ENCODE data around the gene RNASEH2C.
"Not testable (repeated sequence)": the region's sequence is repeated elsewhere in the genome, so short reads cannot be mapped to it uniquely, and the experiment has no call there.

RNASEH2C gene

DNA sequence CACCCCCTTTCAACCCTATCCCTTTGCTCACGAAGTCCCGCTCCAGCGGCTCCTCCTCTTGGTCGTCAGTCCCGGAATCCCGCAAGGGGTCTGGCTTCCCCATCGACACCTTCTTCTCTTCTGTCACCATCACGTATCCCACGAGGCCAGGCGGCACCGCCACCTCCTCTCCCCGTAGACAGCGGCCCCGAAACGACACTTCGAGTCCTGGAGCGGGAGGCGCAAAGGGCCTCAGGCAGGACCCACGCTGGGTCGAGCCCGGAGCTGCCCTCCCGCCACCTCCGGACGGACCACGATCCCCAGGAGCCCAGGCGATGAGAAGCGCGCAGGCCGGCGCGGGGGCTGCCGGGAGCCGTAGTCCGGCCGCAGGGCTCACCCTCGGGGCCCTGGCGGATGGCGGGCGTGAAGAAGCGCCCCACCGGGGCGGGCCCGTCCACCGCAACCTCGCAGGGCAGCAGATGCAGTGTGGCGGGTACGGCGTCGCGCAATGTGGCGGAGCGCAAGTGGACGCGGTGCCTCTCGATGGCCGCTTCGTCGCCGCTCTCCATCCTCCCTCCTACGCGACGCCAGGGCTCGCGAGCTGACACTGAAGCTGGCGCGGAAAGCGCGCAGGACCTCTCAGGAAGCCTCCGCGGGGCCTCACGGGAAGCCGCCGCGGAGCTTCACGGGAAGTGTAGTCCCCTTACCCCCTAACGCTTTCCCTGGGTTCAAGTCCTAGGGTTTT lies at the start of gene RNASEH2C:
TSS of gene RNASEH2C (minus strand) at position 588 of the 724 bp plus-strand sequence. CDS start at position 548, 40 bp downstream.
- DNase-seq (ENCODE audit: low spot score): peak; percentile 88

DNA sequence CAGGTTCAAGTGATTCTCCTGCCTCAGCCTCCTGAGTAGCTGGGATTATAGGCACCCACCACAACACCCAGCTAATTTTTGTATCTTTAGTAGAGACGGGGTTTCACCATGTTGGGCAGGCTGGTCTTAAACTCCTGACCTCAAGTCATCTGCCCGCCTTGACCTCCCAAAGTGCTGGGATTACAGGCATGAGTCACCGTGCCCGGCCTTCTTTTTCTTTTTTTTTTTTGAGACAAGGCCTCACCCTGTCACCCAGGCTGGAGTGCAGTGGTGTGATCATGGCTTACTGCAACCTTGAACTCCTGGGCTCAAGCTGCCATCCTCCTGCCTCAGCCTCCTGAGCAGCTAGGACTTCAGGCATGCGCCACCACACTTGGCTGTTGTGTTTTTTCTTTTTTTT lies 47.2 kb upstream of the RNASEH2C start:
- not testable (repeated sequence) for DNase-seq (ENCODE audit: low spot score)

DNA sequence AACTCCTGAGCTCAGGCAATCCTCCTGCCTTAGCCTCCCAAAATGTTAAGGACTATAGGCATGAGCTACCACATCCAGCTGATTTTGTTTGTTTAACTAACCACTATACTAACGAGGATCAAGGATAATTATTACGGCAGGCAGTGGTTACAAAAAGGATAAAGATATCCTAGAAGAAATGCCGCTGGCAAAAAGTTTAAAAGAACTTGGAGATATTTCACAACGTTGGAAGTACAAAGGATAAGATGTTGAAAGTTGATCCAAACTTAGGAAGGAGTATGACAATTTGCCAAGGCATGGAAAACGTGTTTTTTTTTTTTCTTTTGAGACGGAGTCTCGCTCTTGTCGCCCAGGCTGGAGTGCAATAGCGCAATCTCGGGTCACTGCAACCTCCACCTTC lies 46.8 kb upstream of the RNASEH2C start:
- no peak for DNase-seq (ENCODE audit: low spot score)

DNA sequence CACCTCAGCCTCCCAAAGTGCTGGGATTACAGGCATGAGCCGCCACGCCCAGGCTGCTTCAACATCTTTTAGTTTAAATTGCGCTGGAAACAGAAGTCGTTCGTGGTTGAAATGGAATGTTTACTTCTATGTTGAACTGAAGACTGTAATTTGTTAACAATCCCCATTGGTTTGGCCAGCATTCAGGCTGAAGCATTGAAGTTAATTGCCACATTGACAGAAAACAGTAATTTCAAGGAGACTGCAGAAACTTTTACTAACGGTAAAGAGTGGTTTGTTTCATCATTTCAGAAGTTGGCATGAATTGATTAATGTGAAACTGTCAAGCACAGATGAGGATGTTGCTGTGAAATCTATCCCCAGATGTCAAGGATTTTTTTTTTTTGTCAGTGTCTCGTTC lies 45.9 kb upstream of the RNASEH2C start:
- no peak for DNase-seq (ENCODE audit: low spot score)

DNA sequence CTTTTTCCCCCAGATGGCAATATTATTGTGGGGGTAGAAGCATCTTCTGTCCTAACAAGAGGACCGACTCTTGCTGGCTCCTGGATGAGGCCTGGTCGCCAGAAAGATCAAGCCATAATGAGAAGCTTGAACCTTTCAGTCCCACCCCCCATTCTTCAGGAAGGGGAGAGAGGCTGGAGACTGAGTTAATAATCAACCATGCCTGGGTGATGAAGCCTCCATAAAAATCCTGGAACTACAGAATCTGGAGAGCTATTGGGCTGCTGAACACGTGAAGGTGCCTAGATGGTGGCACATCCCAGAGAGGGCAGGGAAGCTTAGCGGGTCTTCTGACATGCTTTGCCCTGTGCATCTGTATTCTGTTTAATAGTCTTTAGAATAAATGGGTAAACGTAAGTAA lies 43.8 kb upstream of the RNASEH2C start:
- DNase-seq (ENCODE audit: low spot score): no peak

DNA sequence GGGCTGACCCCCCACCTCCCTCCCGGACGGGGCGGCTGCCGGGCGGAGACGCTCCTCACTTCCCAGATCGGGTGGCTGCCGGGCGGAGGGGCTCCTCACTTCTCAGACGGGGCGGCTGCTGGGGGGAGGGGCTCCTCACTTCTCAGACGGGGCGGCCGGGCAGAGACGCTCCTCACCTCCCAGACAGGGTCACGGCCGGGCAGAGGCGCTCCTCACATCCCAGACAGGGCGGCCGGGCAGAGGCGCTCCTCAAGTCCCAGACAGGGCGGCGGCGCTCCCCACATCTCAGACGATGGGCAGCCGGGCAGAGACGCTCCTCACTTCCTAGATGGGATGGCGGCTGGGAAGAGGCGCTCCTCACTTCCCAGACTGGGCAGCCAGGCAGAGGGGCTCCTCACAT lies 42.2 kb upstream of the RNASEH2C start:
- not testable (repeated sequence) for DNase-seq (ENCODE audit: low spot score)

DNA sequence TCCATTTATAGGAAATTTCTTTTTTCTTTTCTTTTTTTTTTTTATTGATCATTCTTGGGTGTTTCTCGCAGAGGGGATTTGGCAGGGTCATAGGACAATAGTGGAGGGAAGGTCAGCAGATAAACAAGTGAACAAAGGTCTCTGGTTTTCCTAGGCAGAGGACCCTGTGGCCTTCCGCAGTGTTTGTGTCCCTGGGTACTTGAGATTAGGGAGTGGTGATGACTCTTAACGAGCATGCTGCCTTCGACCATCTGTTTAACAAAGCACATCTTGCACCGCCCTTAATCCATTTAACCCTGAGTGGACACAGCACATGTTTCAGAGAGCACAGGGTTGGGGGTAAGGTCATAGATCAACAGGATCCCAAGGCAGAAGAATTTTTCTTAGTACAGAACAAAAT lies 41.6 kb upstream of the RNASEH2C start:
- DNase-seq (ENCODE audit: low spot score): not testable (repeated sequence)

DNA sequence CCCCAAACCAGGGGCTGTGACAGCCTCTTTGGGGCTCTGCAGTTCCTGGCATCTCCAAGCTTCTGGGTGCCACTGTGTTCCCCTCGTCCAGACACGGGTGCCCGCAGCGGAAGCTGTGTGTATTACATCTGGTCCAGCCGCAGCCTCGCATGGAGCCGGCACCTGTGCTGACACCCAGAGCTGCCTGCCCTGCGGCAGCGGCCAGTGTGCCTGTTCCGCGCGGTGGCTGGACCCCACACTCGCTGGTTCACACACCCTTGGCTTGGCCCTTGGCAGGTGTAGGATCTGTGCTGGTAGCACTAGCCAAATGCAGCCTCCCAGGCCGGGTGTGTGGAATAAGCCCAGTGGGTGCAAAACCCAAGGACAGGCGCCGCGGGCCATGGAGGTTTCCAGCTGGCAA lies 24.5 kb upstream of the RNASEH2C start:
- DNase-seq (ENCODE audit: low spot score): no peak

DNA sequence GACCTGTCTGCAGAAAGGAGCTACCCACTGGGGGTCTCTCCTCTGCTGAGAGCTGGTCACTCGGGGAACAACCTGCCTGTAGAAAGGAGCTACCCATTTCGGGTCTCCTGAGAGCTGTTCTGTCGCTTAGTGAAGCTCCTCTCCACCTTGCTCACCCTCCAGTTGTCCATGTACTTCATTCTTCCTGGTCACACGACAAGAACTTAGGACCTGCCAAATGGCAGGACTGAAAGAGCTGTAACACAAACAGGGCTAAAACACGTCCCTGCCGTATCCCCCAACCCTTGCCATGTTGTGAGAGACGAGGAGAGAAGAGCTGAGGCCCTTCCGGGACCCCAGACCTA lies 24.1 kb upstream of the RNASEH2C start:
- DNase-seq (ENCODE audit: low spot score): no peak

DNA sequence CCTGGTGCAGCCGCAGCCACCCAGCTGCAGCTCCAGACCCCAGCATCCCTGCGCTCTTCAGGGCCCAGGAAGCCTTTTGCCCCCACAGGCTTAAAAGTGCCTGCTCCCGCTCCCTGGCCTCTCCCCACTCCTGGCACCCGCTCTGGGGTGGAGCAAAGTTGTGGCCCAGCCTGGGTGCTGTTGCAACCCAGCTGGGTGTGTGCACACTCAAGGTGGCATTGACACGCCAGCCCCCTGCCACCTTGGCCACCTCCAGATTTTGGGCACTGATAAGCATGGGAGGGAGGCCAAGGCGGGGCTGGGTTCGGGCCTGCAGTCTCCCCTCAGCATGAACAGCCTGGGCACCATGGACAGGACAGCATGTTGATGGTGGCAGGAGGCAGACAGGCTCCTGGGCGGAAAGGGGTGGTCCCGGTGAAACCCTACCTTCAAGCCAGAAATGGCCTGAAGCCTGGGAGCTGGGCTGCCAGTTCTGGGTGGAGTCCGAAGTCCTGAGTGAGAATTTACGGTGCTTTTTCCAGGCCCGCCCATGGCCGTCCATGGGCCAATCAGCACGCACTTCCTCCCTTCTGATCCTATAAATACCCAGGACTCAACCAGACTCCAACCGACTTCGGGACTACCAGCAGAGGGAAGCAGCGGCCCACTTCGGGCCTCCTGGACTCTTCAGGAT lies 23.6 kb upstream of the RNASEH2C start:
- peak; percentile 58 for DNase-seq (ENCODE audit: low spot score)

DNA sequence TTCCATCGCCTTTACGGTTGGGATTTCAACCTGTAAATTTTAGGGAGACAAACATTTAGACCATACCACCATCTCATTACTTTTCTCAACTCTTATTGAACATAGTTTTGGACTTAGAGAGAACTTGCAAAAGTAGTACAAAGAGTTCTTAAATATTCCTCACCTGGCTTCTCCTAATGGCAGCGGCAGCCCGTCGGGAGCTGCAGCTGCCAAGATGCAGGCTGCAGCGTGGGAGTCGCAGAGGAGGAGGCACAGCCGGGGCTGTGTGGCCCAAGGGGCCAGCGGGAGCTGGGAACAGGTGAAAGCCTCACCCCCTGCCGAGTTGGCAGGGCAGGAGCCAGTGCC lies 23.1 kb upstream of the RNASEH2C start:
- DNase-seq (ENCODE audit: low spot score): no peak

DNA sequence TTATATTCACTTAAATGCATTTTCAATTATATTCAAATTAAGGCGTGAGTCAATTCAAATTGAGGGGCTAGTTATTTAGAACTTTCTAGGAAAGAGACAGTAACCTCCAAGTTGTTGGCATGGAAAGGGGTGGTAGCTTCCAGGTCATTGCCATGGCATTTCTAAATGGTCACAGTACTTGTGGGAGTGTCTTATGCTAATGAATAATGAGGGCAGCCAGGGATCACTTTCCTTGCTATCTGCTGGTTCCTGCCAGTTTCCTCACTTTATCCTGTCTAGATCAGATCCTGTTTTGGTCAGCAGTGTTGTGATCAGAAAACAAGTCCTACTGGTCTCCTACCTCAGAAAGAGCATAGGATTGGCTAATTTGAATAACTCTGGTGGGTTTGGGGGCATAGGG lies 21.8 kb upstream of the RNASEH2C start:
- no peak for DNase-seq (ENCODE audit: low spot score)

DNA sequence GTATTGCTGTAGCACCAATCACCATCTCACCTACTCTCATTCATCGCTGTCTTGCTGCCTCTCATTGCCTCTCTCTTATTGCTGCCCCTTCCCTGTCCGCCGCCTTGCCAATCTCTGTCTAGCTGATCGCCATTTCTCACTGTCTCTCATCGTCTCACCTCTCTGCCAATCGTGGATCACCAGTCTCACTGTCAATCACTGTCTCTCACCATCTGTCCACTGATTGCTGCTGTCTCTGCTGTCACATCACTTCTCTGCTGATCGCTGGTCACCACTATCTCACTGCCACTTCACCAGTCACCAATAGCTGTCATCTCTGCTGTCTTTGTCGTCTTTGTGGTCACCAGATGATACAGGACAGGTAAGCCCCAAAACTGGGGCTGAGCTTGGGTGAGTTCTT lies 20.6 kb upstream of the RNASEH2C start:
- DNase-seq (ENCODE audit: low spot score): no peak

DNA sequence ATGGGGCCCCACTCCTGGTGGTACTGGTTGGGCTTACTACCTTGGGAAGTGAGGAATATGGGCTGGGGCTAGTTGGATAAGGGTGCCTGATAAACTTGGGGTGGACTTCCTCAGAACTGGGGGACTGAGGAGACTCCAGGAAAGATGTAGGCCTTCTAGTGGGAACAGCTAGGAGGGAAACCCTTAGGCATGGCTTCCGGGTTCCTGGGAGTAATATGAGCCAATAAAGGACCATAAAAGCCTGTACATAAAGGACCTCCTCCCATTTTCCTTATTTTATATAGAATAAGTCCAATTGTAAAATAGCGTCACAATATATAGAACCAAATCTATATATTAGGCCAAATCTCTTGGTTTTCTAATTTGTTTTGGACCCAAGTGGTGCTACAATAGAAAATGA lies 18.4 kb upstream of the RNASEH2C start:
- DNase-seq (ENCODE audit: low spot score): no peak

DNA sequence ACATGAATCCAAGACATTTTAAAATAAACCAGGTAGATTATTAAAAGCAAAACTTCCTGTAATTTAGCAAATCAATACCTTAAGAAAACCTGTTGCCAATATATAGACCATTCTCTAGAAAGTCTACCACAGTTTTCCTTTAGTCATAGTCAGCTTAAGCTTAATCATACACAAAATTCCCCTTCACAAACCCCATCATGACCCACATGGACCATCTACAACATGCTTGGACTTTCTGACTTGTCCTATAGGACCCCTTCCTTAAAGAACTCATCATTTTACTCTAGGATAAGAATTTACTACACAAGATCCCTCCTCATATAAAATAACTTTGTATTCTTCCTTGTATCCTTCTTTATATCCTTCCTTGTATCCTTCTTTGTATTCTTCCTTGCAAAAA lies 16.2 kb upstream of the RNASEH2C start:
- no peak for DNase-seq (ENCODE audit: low spot score)

DNA sequence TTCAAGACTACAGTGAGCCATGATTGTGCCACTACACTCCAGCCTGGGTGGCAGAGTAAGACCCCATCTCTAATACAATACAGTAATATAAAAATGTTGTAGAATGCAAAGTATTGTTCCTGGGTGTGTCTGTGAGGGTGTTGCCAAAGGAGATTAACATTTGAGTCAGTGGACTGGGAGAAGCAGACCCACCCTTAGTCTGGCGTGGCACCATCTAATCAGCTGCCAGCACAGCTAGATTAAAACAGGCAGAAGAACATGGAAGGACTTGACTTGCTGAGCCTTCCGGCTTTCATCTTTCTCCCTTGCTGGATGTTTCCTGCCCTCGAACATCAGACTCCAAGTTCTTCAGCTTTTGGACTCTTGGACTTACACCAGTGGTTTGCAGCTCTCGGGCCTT lies 14.5 kb upstream of the RNASEH2C start:
- DNase-seq (ENCODE audit: low spot score): not testable (repeated sequence)

DNA sequence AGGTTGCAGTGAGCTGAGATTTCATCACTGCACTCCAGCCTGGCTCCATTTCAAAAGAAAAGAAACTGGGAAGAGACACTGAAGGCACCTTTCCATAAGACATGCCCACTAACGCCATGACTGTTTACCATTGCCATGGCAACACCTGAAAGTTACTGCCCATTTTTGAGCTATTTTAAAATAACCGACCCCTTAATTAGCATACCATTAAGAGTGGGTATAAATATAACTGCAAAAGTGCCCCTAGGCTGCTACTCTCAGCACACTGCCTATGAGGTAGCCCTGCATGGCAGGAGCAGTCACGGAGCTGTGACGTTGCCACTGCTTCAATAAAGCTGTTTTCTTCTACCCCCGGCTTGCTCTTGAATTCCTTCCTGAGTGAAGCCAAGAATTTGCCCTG lies 9.9 kb upstream of the RNASEH2C start:
- DNase-seq (ENCODE audit: low spot score): no peak

DNA sequence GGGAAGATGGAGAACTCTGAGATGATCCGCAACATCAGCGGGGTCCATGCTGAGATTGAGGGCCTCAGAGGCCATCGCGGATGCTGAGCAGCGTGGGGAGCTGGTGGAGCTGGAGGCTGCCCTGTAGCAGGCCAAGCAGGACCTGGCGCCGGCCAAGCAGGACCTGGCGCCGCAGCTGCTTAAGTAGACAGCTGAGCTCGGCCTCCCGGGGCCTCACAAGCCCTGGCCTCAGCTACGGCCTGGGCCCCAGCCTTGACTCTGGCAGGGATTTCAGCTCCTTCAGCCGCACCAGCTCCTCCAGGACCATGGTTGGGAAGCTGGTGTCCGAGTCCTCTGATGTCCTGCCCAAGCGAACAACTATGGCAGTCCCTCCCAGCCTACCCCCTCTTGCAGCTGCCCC lies 7.3 kb upstream of the RNASEH2C start:
- DNase-seq (ENCODE audit: low spot score): no peak

DNA sequence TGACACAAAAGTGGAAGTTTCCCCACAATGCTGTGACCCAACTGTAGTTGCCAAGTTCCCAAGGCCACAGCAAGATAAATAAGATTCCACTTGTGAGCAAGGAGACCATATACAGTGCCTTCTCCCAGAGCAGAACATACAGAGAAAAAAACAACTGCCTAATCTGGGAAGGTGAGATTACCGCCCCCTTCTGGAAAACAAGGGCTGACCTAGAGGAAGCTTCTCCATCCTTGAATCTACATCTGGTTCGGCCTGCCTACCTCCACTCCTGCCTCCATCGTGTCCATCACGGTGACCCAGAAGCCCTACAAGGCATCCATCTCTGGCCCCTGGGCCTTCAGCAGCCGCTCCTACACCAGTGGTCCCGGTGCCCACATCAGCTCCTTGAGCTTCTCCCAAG lies 6.1 kb upstream of the RNASEH2C start:
- DNase-seq (ENCODE audit: low spot score): no peak

DNA sequence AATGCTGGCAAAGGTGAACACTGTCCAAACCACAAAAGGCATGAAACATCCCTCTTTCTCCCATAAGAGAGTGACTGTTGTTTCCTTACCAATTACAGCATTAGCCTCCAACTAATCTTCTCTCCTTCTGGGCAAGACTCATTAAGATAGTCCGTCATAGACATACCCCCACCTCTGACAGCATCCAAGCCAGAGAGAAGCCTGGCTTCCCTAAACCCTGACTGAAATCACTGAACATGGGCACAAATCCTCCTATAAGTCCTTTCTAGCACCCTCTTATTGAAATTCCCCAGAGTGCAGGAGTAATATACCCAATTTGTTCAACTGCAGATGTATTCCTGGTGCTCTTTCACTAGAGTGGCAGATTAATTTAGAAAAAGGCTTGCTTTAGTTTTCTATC lies 1.7 kb upstream of the RNASEH2C start:
- peak; percentile 69 for DNase-seq (ENCODE audit: low spot score)

DNA sequence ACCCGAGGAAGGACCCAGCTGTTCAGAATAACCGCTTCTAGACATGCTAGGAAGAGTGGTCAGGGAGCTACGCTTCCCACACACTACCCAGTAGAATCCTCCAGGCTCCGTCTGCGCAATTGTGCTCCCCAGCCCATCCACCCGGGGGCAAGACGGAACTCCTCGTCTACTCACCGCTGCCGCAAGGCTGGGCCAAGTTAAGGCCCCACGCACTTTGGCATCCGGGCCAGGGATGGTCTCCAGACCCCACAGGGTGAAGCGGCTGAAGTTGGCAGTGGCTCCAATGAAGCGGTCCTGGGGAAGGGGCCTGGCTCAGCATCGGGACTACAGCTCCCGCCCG lies 757 bp downstream of the RNASEH2C start:
- DNase-seq (ENCODE audit: low spot score): no peak

DNA sequence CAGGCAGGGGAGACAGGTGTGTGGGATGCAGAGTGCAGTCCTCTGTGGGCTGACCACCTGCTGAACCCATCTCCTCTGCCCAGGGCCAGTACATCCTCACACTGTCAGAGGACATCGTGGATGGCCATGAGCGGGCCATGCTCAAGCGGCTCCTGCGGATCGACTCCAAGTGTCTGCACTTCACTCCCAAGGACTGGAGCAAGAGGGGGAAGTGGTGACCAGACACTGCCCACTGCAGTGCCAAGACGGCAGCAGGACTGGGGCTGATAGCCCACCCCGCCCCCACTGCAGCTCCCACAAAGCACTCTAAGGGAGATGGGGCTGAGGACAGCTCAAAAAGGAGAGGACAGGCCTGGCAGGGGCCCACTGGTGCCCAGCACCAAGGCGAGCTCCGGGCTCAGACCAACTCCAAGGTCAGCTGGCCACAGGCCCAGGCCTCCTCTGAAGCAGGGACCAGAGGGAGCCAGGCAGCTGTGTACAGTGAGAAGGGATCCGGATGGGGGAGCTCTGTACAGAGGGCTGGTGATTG lies 1.6 kb downstream of the RNASEH2C start:
- no peak for DNase-seq (ENCODE audit: low spot score)

DNA sequence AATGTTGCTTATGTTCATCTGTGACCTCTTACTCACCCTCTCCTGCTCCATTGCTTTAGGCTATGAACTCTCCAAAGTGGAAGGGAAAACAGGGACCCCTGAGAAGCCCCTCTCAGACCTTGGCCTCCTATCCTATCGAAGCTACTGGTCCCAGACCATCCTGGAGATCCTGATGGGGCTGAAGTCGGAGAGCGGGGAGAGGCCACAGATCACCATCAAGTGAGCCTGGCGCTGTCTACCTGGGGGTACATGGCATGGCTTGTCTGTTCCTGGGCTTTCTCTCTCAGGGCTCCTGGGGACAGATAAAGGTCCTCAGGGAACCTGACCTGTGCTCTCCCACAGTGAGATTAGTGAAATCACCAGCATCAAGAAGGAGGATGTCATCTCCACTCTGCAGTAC lies 2.1 kb downstream of the RNASEH2C start:
- no peak for DNase-seq (ENCODE audit: low spot score)

DNA sequence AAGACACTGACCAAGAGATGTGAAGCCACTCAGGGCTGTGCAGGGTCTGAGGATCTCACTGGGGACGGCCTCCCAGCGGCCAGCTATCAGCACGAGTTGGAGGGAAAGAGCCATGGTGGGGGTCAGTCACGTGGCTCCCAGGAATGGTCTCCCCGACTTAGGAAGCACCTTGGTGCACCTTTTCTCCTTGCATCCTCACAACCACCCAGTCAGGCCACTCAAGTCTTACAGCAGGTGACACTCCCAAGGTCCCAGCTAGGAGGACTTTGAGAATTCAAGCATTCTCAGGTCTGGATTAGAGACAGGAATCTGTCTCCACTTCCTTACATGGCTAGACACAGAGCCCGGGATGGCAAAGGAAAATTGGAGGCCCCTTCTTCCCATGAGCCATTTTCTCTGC lies 2.7 kb downstream of the RNASEH2C start:
- no peak for DNase-seq (ENCODE audit: low spot score)

Measured in D341Med (cell line).